Brain microvascular endothelial cell (primary cell): ENCODE data around the gene EVX2.
A peak's percentile ranks its signal among the peaks of the same experiment; 100 is the strongest.

ENCODE experiments used
- DNase-seq: peaks from one replicate; pipeline ENCODE4 v3.0.0-alpha.2; 2020
- H3K27ac ChIP-seq: fragments of 250-450 bp; sonication (Bioruptor Pico); 2 replicates; pipeline ENCODE4 v1.5.1; 2020; ENCODE audit warnings: mild to moderate bottlenecking, moderate library complexity
- H3K27me3 ChIP-seq: fragments of 250-450 bp; sonication (Bioruptor Pico); replicated peaks from 2 replicates; pipeline ENCODE4 v1.5.1; 2020; ENCODE audit warnings: mild to moderate bottlenecking
- H3K36me3 ChIP-seq: fragments of 250-450 bp; sonication (Bioruptor Pico); replicated peaks from 2 replicates; pipeline ENCODE4 v1.5.1; 2020; ENCODE audit warnings: mild to moderate bottlenecking
- H3K4me3 ChIP-seq: 2 replicates; pipeline ENCODE4 v1.5.1; 2011; ENCODE audit warnings: low read depth, mild to moderate bottlenecking, control low read depth, low read length, moderate library complexity
- CTCF ChIP-seq: IDR thresholded peaks from 2 replicates; pipeline ENCODE4 v1.5.1; 2011; ENCODE audit warnings: low read depth, mild to moderate bottlenecking, moderate library complexity, low read length, control low read depth, inconsistent platforms; ENCODE audit errors: missing control alignments
- in situ Hi-C: cut with HindIII; loops from 2 replicates; pipeline ENCODE4 v1.10.0; 2017; ENCODE audit warnings: low sequenced_read_pairs, low pct_ligation_motif_present

The EVX2 gene

DNA sequence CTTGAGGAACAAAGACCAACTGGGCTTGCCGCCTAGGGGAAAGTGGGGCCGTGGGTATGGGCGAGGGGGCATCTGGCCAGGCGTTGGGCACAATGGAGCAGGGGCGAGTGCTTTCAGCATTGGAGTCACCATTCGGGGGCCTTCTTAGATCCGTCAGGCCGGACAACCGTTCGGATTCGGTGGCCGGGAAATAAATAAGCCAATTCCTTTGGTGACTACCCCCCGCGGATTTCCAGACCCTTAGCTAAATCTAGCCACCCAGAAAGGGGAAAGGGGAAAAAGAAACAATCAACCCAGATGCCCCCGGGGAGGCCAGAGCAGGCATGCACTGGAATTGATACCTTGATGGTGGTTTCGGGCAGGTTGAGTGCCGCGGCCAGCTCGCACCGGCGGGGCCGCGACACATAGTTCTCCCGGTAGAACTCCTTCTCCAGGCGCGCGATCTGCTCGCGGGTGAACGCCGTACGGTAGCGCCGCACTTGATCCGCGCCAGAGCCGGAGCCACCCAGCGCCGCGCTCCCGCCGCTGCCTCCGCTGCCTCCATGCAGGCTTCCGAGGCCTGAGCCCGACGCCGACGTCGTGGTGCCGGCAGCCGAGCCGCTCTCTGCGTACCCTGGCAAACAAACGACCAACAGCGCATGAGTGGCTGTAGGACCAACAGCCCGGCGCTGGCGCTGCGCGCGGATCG lies 1.8 kb downstream of the EVX2 start:
- no peak overlapping the region for H3K27ac ChIP-seq
- no peaks in the 10 kb centered on the region for H3K36me3 ChIP-seq
- no peak for TF ChIP-seq CTCF
- peaks cover 95% of the 10 kb centered on the region for H3K27me3 ChIP-seq
- in situ Hi-C loops = no loop called here
- H3K4me3 ChIP-seq = no peak overlapping the region
- DNase-seq = no peak

DNA sequence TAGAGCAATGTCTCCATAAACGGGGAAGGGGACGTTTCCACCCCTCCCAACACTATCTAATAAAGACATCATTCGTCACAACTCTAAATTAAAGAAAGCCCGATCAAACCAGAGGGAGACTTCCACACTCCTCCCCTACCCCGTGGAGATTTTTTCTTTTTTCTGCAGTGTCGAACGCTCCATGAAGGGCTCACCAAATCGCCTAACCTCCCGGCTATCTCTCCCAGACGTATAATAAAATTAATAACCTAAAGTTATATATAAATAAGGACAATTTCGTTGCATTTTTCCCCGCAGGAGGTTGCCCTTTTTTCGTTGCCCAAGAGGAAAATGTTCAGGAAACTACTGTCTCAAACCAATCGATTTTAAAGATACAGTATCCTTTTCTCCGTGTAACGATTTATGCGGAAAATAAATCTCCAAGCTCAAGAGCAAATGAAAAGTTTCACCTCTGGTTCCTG lies 2.4 kb downstream of the EVX2 start:
- H3K27me3 ChIP-seq = peaks cover 93% of the 10 kb centered on the region
- in situ Hi-C loops = no loop called here
- H3K27ac ChIP-seq = no peak overlapping the region
- no peaks in the 10 kb centered on the region for H3K36me3 ChIP-seq
- H3K4me3 ChIP-seq = no peak overlapping the region
- no peak for DNase-seq
- TF ChIP-seq CTCF = no peak

GRCh38 chr2:176080540-176081375 lies 3.0 kb downstream of the EVX2 start:
- H3K4me3 ChIP-seq = no peak overlapping the region
- in situ Hi-C loops = no loop called here
- peaks cover 93% of the 10 kb centered on the region for H3K27me3 ChIP-seq
- no peak for TF ChIP-seq CTCF
- no peaks in the 10 kb centered on the region for H3K36me3 ChIP-seq
- no peak for DNase-seq
- no peak overlapping the region for H3K27ac ChIP-seq

- Histone ChIP-seq H3K4me3 (no peak overlapping the region), H3K27ac (no peak overlapping the region), H3K27me3 (peaks cover 93% of the 10 kb centered on the region), H3K36me3 (no peaks in the 10 kb centered on the region)
- peak; percentile 55 for TF ChIP-seq CTCF
- no peak for DNase-seq
- in situ Hi-C loops = no loop called here
These were observed 3.8 kb downstream of the EVX2 start for GRCh38 chr2:176079831-176080539.

- H3K36me3 ChIP-seq = no peaks in the 10 kb centered on the region
- in situ Hi-C loops = no loop called here
- no peak for DNase-seq
- H3K27me3 ChIP-seq = peaks cover 93% of the 10 kb centered on the region
- TF ChIP-seq CTCF = no peak
- no peak overlapping the region for H3K27ac ChIP-seq
- no peak overlapping the region for H3K4me3 ChIP-seq
These were observed 4.4 kb downstream of the EVX2 start for GRCh38 chr2:176079285-176079830.
